Ecto neural progenitor cell (in vitro differentiated cells): ENCODE data around the gene PI4K2A.
A peak's percentile ranks its signal among the peaks of the same experiment; 100 is the strongest.
"Not testable (repeated sequence)": the region's sequence is repeated elsewhere in the genome, so short reads cannot be mapped to it uniquely, and the experiment has no call there.

ENCODE experiments used
- DNase-seq: peaks from one replicate; pipeline ENCODE4 v3.0.0-alpha.2; 2018; ENCODE audit warnings: low spot score

The PI4K2A gene

DNA sequence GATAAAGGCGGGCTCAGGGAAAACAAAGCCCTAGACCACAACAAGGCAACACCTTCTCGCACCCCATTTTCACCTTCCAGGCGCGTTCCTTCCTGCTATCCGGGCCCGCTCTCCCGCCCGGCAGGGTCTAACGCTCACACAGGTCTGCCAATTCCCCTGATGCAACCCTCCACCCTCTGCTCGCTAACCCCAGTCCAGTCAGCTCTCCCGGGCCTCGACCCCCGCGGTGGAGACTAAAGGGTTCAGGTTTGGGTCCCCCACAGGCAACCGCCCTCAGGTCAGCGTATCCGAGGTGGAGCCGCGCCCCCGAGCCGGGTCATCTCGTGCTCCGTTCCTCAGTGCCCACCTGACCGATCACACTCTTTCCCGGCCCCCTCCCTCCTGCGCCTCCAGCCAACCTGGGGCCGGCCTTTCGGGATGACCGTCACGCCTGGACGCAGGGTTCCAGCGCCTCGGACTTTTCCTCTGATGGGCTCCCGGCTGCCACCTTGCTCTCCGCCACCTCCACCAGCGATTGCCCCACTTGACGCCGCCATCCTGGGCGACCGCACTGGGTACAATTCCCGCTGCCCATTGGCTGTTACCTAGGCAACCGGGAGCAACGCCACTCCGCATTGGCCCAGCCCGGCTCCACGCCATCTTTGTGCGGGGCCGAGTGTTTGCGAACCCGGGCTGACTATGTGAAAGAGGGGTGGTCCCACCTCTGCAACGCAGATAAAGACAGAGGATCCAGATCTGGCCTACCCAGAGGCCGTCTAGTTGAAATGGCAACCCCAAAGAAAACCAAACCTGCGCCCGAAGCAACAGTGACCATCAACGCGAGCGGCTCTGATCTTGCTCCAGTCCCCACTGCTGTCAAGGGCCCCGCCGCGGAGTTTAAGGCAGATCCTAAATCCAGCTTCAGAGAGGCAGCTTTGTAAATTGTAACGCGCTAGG is 7.3 kb upstream of the PI4K2A start, which contains the start of gene MORN4:
MORN4 (minus strand) TSS at position 552 of the 936 bp plus-strand sequence. CDS start 13,847 bp downstream, outside the sequence.
- peak; percentile 97 for DNase-seq

DNA sequence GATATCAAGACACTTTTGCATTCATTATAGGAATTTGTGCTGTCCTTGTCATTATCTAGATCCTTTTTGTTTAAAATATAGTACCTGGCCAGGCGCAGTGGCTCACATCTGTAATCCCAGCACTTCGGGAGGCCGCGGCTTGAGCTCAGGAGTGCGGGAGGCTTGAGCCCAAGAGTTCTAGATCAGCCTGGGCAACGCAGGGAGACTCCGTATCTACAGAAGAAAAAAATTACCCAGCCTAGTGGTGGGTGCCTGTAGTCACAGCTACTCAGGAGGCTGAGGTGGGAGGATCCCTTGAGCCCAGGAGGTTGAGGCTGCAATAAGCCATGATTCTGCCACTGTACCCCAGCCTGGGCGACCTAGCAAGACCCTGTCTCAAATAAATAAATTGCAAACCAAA is 6.5 kb upstream of the PI4K2A start:
- no peak for DNase-seq

DNA sequence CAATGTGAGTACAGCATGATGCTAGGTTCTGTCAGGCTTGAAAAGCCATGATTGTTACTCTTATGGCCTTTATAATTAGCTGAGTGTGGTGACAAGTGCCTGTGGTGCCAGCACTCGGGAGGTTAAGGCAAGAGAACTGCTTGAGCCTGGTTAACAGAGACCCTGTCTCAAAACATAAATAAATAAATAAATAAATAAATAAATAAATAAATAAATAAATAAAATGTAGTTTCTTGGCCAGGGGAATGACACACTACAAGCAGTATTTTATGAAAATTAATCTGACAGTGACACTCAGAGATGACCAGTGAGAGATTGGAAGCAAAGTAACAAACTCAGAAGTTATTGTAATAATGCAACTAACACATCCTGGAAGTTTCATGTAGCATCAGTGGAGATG is 4.9 kb upstream of the PI4K2A start:
- DNase-seq: no peak

DNA sequence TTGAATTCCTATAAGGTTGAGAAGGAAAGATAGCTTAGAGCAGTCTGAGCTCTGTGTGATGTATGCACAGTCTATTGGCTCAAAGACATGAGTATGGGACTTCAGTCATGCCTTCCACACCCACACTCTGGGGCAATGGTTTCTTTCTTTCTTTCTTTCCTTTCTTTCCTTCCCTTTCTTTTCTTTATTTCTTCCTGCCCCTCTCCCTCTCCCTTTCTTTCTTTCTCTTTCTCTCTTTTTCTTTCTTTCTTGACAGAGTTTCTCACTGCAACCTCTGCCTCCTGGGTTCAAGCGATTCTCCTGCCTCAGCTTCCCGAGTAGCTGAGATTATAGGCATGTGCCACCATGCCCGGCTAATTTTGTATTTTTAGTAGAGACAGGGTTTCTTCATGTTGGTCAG is 1.4 kb upstream of the PI4K2A start:
- not testable (repeated sequence) for DNase-seq

DNA sequence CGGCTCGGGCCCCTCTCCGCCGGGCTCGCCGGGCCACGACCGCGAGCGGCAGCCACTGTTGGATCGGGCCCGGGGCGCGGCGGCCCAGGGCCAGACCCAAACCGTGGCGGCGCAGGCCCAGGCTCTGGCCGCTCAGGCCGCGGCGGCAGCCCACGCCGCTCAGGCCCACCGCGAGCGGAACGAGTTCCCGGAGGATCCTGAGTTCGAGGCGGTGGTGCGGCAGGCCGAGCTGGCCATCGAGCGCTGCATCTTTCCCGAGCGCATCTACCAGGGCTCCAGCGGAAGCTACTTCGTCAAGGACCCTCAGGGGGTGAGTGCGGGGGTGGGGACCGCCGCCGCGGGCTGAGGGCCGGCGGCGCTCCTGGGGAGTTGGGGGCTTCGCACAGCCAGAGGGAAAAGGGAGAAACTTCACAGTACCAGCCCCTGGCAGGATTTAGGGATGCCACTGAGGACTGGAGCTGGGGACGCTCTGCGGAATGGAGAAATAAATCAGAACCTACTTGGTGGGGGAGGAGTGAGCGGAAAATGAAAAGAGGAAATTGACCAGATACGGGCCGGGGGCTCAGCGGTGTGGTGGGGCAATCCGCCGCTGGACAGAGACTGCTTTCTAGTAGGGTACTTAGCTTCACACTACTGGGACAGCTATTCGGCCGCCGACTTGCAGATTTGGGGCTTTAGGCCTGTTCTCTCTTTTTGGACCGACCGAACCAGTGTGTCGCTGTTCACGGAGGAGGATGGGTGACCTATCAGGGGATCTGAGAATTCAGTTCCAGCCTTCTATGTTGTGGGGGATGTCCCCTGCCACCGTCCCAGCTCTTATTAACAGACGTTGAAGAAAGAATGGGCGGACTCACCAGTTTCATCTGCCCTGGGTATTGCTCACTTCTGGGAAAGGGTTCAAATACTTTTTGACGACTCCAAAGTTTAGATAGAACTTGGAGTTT is 669 bp downstream of the PI4K2A start:
- DNase-seq: peak; percentile 62

DNA sequence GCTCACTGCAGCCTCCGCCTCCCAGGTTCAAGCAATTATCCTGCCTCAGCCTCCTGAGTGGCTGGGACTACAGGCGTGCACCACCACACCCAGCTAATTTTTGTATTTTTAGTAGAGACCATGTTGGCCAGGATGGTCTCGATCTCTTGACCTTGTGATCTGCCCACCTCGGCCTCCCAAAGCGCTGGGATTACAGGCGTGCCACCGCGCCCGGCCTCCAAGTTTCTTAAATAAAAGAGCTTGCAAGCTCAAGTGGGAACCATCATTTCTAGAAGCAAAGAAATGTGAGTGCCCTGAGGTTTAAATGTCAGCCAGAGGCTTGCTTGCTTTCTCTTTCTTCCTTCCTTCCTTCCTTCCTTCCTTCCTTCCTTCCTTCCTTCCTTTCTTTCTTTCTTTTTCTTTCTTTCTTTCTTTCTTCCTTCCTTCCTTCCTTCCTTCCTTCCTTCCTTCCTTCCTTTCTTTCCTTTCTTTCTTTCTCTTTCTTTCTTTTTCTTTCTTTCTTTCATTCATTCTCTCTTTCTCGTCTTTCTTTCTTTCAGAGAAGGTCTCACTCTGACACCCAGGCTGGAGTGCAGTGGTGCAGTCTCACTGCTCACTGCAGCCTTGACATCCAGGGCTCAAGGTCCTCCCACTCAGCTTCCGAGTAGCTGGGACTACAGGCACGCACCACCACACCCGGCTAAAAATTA is 2.1 kb downstream of the PI4K2A start:
- DNase-seq: not testable (repeated sequence)

DNA sequence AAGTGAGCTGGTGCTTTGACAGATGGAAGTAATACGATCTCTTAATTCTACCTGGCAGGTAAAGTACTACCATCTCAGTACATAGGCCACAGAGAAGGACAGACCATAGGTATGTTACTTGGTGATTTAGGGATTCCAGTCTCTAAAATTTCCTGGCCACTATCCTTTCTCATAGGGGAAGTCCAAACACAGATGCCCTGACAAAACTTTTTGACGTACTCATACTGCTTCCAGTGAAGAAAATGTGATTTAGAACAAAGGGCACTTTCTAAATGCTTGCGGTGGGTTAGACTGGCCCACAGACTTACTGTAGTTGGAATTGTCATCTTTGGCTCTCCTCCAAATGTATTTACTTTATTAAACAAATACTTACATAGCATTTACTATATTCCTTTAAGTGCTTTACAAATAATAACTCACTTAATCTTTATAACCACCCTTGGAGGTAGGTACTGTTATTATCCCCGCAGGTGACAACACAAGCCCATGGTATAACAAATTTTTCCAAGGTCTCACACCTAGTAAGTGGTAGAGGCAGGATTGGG is 3.0 kb downstream of the PI4K2A start:
- no peak for DNase-seq

DNA sequence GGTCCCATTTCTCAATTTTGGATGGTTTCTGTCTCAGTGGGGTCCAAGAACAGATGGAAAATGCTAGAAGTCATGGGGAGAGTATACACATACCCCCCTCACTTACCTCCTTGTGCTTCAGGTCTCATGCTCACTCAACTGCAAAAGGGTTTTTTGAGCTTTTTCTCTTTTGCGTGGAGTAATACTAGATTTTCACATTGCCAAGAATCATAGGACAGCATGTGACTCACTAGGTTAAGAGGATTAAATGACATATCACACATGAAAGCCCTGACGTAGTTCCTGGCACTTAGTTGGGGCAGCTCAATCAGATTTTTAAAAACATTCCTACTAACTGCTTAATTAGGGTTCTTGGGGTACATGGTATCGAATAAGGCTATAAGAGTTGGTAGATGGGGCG is 4.5 kb downstream of the PI4K2A start:
- no peak for DNase-seq

DNA sequence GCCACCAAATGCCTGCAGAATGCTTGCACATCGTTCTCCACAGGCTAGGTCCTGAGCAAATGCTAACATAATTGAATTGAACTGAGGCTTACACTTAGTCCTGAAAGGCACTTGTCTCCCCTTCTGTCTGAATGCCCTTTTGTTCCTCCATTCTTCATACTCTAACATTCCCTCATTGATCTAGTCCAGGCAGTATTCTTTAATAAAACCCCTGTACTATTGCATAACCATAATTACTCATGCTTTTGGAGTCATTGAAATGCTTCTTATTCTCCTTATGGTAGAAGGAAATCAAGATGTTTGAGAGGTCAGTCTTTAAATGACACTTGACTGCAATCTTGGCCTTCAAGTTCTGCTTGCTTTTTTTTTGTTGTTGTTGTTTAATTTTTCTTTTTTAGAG is 7.1 kb downstream of the PI4K2A start:
- no peak for DNase-seq

DNA sequence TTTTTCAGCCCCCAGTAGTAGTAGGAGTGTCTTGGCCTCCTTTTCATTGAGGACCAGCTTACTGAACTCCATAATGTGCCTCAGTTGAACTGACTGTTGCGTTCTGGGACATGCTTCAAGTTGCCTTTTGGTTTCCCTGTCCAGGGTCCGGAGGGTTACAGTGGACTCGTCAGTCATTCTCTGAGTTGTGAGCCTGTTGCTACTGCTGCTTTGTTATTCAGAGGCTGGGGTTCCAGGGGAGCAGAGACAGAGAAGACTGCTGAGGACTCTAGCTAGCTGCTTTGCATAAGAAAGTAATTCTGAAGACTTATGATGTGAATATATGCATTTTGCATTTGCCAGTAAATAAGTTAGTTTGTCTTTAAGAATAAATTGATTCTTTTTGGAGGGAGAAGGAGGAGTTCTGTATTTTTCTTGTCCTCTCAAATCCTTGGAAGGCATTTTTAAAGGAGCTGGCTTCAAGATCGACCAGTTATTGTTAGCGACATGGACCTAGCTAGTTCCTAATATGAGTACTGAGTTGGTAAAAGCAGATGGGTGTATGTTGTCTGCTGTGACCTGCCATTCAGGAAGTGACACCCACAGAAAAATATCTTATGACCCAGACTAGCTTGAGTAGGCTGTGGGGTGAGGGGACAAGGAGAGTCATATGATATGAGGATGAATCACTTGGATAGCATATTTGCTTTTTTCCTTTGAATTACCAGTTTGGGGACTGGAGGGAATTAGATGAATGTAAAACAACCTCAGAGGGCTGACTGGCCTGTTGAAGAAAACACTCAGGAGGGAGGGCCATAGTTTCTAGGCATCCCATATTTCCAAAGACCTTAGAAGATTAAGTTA is 8.3 kb downstream of the PI4K2A start:
- no peak for DNase-seq

DNA sequence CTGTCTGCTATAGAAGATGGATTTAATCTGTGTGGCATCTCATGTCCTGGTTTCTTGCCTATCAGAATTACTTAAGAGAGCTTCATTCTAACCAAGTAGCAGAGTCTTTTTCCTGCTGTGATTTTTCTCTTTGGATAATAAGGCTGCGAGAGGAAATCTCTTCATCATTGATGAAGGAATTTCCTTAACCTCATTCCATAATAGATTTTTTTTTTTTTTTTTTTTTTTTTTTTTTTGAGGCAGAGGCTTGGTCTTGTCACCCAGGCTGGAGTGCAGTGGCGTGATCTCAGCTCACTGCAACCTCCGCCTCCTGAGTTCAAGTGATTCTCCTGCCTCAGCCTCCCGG is 8.9 kb downstream of the PI4K2A start:
- DNase-seq: not testable (repeated sequence)

DNA sequence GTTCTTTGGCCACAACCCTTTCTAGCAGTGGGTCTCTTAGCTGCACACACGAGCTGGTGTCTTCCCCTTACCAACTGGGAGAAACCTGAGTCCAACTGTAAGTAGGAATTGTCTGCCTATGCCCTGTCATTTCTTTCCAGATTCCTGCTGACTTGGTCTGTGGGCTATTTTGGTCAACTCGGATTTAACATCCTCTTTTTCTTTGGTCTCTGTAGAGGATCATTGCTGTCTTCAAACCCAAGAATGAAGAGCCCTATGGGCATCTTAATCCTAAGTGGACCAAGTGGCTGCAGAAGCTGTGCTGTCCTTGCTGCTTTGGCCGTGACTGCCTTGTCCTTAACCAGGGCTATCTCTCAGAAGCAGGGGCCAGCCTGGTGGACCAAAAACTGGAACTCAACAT is 10.3 kb downstream of the PI4K2A start:
- DNase-seq: no peak

DNA sequence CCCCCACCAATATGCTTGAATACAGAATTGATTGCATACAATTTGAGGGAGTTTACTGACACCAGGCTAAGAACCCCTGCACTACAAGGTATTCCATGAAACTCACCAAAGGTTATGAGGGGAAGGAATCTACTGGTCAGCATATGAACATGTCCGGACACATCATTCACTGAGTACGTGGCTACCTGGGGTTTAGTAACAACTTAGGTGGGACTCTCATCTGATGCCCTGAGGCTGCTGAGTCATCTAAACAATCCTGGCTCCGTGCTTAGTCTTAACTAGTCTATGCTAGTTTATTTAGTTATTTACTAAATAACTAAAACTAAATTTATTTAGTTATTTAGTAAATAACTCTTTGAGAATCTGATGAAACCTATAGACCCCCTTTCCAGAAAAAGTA is 11.3 kb downstream of the PI4K2A start:
- DNase-seq: no peak

DNA sequence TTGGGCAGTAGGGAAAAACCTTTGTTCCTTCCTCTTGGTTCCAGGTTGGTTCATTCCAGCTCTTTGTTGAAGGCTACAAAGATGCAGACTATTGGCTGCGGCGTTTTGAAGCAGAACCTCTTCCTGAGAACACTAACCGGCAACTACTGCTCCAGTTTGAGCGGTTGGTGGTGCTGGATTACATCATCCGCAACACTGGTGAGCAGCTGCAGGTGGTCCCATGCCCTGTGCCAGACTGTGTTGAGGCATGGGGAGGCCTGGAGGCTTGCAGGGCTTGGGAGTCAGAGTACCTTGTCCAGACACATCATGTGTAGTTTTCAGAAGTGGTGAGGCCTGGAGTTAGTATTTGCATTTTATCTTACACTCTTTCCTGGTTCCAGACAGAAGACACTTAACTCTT is 16.3 kb downstream of the PI4K2A start:
- DNase-seq: no peak

DNA sequence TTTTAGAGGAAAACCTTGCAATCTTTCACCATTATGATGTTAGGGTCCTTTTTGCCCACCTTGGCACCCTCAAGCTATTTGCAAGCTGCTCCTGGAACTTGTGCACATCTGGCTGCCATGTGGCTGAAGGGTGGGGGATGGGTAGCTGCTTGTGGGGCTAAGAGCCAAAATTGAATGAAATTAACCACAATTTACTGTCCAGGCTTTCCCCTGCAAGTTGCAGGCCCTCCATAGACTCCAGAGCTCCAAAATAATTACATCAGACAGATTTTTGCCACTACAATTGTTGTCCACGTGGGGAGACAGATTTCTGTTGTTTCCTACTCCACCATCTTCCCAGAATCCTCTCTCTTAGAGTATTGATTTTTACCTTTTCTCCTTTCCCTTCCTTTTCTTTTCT is 19.1 kb downstream of the PI4K2A start:
- no peak for DNase-seq

DNA sequence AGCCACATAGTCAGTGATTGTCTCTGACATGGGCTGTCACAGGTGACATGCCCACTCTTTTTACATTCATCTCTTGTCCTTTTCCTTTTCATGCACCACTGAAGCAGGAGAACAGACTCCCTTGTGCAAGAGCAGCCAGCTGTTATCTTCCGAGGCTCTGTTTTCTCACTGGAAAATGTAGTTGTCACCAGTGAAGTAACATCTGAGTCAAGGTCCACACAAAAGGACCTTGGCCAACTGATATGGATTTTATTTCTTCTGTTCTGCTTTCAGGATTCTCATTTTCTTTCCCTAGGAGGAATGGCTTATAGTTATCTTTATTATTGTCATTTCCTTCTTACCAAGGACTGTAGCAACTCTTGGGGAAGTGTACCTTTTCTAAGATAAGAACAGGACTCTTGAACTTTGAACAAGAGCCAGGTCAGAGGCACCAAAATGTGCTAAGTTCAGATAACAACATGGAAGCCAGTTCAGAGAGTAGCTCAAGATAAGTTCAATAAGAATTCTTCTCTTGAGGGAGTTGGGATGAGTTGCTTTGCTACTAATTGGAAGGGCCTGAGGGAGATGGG is 23.9 kb downstream of the PI4K2A start:
- no peak for DNase-seq

DNA sequence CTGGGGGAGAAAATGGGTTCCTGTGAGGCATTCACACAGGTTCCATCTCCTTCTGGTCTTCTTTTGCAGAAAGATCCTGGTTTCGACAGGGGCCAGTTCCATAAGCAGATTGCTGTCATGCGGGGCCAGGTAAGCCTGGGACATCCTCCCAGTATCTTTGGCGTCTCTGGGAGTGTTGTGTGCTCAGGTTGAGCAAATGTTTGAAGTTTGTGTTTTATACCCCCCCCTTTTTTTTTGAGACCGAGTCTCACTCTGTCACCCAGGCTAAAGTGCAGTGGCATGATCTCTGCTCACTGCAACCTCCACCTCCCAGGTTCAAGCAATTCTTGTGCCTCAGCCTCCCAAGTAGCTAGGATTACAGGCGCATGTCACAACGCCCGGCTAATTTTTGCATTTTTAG is 26.5 kb downstream of the PI4K2A start:
- DNase-seq: no peak

DNA sequence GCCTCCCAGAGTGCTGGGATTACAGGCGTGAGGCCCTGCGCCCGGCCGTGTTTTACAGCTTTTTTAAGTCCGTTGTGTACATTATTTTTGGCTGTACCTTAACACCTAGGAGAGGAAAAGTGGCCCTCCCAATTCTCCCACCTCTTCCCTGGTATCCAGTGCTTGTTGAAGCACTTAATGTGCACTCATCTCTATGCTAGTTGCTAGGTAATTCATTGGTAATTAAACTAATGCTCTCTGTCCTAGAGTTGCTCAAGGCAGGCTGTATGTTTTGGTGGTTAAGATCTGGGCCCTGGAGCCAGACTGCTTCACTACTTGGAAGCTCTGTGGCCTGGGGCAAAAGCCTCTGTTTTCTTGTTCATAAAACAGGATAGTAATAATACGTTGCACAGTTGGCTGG is 27.0 kb downstream of the PI4K2A start:
- no peak for DNase-seq

DNA sequence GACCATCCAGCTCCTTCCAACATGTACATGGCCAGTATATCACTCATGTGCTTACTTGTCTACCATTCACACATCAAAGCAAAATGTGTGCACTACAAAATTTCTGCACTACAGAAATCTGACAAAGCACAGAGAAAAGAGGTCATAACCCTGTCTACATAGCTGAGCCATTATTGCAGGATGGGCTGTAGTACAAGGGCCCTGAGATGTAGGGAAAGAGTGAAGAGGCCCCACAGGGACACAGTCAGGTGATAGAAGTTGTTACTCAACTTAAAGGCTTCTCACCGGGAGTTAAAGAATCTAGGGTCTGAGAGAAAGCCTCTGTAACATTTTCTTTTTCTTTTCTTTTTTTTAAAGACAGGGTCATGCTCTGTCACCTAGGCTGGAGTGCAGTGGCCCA is 29.1 kb downstream of the PI4K2A start:
- DNase-seq: no peak

DNA sequence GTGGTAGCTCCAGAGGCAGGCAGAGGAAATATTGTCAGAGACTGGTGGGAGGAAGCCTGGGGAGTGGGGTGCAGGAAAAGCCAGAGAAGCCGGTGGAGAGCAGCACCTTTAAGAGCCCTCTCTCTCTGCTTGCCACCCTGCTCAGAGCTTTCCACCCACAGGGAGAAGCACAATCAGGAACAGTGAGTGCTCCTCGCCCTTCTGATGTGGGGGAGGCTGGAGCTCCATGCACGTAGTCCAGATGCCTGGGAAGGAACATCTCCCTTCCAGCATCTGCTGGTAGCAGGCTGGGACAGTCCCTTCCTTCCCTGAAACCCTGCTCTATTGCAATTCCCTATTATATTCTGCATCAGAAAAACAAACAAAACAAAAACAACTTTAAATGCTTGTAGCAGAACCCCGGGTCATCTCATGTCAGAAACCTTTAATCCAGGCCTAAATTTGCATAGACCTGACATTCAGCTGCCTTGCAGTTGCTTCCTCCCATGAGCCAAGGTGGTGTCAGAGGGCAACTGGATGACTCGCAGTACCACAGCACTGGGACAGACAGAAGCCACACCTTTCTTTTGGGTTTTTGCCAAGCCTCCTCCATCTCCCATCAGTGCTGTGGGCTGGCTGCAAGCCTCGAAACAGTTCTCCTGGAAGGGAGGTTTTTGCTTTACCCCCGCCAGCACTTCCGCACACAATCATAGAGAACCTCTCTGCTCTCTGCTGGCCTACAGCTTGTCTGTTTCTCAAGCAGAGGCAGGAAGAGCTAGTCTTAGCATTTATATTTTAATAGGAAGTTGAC is 33.5 kb downstream of the PI4K2A start:
- DNase-seq: no peak
